HUES48 (cell line): ENCODE results near the gene TGFBR1.

Experiments used
- H3K27ac ChIP-seq: one replicate; pipeline ENCODE4 v1.7.0; 2013; ENCODE audit warnings: low read depth, low read length, inconsistent platforms
- H3K27me3 ChIP-seq: 2 replicates; pipeline ENCODE4 v1.6.1; 2013; ENCODE audit warnings: mild to moderate bottlenecking, low read length; ENCODE audit not compliant: control insufficient read depth, insufficient read depth
- H3K36me3 ChIP-seq: 2 replicates; pipeline ENCODE4 v1.6.1; 2013; ENCODE audit warnings: low read length; ENCODE audit not compliant: control insufficient read depth, insufficient read depth
- H3K4me1 ChIP-seq: 2 replicates; pipeline ENCODE4 v1.6.1; 2013; ENCODE audit warnings: mild to moderate bottlenecking, low read length; ENCODE audit not compliant: control insufficient read depth, insufficient read depth
- H3K4me3 ChIP-seq: 2 replicates; pipeline ENCODE4 v1.5.1; 2013; ENCODE audit warnings: mild to moderate bottlenecking, low read depth, low read length
- H3K9ac ChIP-seq: 2 replicates; pipeline ENCODE4 v1.6.1; 2013; ENCODE audit warnings: mild to moderate bottlenecking, low read depth, low read length, moderate library complexity
- H3K9me3 ChIP-seq: 2 replicates; pipeline ENCODE4 v1.6.1; 2013; ENCODE audit warnings: low read length; ENCODE audit not compliant: control insufficient read depth, insufficient read depth

The TGFBR1 gene

DNA sequence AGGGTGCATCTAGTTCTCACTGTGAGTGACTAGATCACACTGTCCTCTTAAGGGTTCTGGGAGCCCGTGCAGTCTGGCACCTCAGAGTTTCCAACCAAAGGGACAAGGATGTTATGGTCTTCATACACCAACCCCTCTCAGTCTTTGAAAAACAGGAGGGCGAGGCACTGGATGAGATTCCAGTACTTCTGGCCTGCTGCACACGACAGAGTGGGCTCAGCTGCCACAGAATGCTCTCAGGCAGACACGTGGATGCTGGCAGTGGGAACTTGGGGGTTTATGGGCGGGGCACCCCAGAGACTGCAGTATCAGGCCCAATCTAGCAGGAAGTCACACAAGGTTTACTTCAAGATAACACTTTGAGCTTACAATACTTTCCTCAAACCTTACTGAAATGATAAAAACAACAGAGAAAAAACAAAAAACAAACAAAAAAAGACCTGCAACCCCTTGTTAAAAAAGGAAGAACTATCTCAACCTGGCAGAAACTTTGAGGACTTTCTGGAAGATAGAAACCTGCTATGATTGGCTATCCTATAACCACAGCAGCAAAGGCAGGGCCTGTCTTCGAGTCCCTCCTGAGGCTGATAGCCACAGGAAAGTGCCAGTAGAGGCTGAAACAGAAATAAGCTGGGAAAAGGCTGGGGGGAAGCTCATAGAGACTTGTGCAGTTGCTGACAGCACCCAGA lies 28.3 kb upstream of the TGFBR1 start:
- H3K36me3 ChIP-seq = no peaks in the 10 kb centered on the region
- no peak overlapping the region for H3K4me3 ChIP-seq
- no peak overlapping the region for H3K9ac ChIP-seq
- H3K9me3 ChIP-seq = no peaks in the 10 kb centered on the region
- no peaks in the 10 kb centered on the region for H3K4me1 ChIP-seq
- H3K27me3 ChIP-seq = no peaks in the 10 kb centered on the region
- no peak overlapping the region for H3K27ac ChIP-seq

- Histone ChIP-seq H3K9me3 (no peaks in the 10 kb centered on the region), H3K27me3 (no peaks in the 10 kb centered on the region), H3K27ac (no peak overlapping the region), H3K4me3 (no peak overlapping the region), H3K4me1 (no peaks in the 10 kb centered on the region), H3K9ac (no peak overlapping the region), H3K36me3 (no peaks in the 10 kb centered on the region)
Measured at GRCh38 chr9:99078717-99079116, 26.2 kb upstream of the TGFBR1 start.

DNA sequence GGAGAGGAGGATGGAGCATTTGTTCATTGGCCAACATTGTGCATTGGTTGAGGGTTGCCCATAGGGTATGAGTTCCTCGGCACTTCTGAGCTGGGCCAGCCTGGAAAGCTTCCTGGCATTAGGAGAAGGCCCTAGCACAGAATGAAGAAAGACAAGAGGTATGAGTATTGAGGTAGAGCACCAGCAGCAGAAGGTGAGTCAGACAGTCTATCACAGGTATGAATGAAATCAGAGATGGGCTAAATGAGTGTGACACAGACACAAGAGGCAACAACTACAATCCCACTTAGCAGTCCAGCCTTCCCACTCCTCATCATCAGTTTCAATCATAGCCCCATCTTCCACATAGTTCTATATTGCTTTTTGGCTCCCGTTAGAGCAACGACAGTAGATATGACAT lies 25.4 kb upstream of the TGFBR1 start:
- H3K9me3 ChIP-seq = no peaks in the 10 kb centered on the region
- H3K27me3 ChIP-seq = no peaks in the 10 kb centered on the region
- no peak overlapping the region for H3K9ac ChIP-seq
- no peak overlapping the region for H3K4me3 ChIP-seq
- no peaks in the 10 kb centered on the region for H3K36me3 ChIP-seq
- H3K27ac ChIP-seq = no peak overlapping the region
- H3K4me1 ChIP-seq = no peaks in the 10 kb centered on the region

GRCh38 chr9:99083051-99083450 lies 21.9 kb upstream of the TGFBR1 start:
- Histone ChIP-seq H3K27ac (no peak overlapping the region), H3K9ac (no peak overlapping the region)

GRCh38 chr9:99085949-99086948 lies 18.7 kb upstream of the TGFBR1 start:
- H3K27ac ChIP-seq = no peak overlapping the region
- no peak overlapping the region for H3K9ac ChIP-seq
- peaks cover 8% of the 10 kb centered on the region; the same call in 1 of the 2 replicates for H3K9me3 ChIP-seq

More at GRCh38 chr9:99083051-99083450, 21.9 kb upstream of the TGFBR1 start:
- Histone ChIP-seq H3K9me3 (no peaks in the 10 kb centered on the region), H3K4me1 (no peaks in the 10 kb centered on the region), H3K27me3 (no peaks in the 10 kb centered on the region), H3K36me3 (no peaks in the 10 kb centered on the region), H3K4me3 (no peak overlapping the region)

GRCh38 chr9:99087462-99087861 lies 17.5 kb upstream of the TGFBR1 start:
- H3K9me3 ChIP-seq = peaks cover 8% of the 10 kb centered on the region; the same call in 1 of the 2 replicates
- no peaks in the 10 kb centered on the region for H3K4me1 ChIP-seq
- no peaks in the 10 kb centered on the region for H3K27me3 ChIP-seq
- no peaks in the 10 kb centered on the region for H3K36me3 ChIP-seq
- H3K9ac ChIP-seq = no peak overlapping the region
- no peak overlapping the region for H3K4me3 ChIP-seq
- no peak overlapping the region for H3K27ac ChIP-seq

More at GRCh38 chr9:99085949-99086948, 18.7 kb upstream of the TGFBR1 start:
- Histone ChIP-seq H3K27me3 (no peaks in the 10 kb centered on the region), H3K4me3 (no peak overlapping the region), H3K4me1 (no peaks in the 10 kb centered on the region), H3K36me3 (no peaks in the 10 kb centered on the region)

GRCh38 chr9:99090336-99091130 lies 14.4 kb upstream of the TGFBR1 start:
- H3K36me3 ChIP-seq = no peaks in the 10 kb centered on the region
- H3K27me3 ChIP-seq = no peaks in the 10 kb centered on the region
- H3K27ac ChIP-seq = no peak overlapping the region
- peaks cover 8% of the 10 kb centered on the region; the same call in 1 of the 2 replicates for H3K9me3 ChIP-seq
- no peak overlapping the region for H3K4me3 ChIP-seq
- H3K9ac ChIP-seq = no peak overlapping the region
- no peaks in the 10 kb centered on the region for H3K4me1 ChIP-seq

DNA sequence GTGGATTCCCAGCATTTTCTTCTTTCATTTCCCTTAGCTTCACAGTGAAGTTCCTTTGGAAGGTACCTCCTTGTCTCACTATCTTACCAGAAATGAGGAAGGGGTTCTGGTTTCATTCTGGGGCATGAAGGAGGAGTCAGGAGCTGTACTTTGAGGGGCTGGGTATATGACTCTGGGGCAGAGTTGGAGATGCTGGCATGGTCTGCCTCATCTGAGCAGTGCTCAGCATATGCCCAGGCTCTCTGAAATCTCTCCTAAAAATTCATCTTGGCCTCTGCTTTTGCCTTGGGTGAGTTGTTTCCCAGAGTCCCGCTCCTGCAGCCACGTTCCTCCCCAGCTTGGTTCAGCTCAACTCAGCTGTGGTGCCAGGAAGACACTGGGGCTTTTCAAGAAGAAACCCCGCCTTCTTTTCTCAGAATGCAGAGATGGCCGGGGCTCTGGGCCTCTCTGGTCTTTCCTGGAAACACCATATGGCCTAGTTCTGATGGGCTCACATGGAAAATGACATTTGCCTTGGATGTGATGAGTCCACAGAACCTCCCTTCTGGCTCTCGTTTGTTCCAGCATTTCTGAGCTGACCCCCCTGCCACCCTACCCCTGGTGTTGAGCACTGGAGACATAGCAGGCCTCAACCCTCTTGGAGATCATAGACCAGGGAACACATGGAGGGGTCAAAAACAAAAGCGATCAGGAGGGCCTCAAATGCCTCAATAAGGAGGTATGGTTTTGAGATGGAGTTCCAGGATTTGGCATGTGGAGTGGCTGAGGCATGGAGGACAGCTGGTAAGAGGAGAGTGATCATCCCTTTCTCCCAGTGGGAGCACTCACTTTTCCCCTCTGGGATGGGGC lies 12.0 kb upstream of the TGFBR1 start:
- no peaks in the 10 kb centered on the region; the same call in 1 of the 2 replicates for H3K27me3 ChIP-seq
- H3K27ac ChIP-seq = no peak overlapping the region
- no peak overlapping the region for H3K9ac ChIP-seq
- H3K4me3 ChIP-seq = no peak overlapping the region
- peaks cover 8% of the 10 kb centered on the region; the same call in 1 of the 2 replicates for H3K4me1 ChIP-seq
- no peaks in the 10 kb centered on the region for H3K36me3 ChIP-seq
- peaks cover 8% of the 10 kb centered on the region; the same call in 1 of the 2 replicates for H3K9me3 ChIP-seq

DNA sequence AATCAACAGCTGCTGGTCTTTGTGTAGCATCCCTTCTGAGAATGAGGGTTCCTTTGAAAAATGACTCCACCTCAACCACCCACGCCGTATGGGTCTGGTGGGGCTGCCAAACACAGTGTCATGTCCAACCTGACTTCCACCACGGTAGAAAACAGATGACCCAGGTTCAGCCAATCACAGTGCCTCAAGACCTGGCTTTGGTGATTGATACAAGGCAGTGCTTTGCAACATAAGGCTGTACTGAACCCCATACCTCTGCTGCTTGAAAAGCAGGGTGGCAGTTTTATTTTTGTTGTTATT lies 11.5 kb upstream of the TGFBR1 start:
- Histone ChIP-seq H3K9ac (no peak overlapping the region), H3K27ac (no peak overlapping the region), H3K4me3 (no peak overlapping the region), H3K27me3 (no peaks in the 10 kb centered on the region; the same call in 1 of the 2 replicates), H3K4me1 (peaks cover 8% of the 10 kb centered on the region; the same call in 1 of the 2 replicates), H3K36me3 (no peaks in the 10 kb centered on the region), H3K9me3 (peaks cover 8% of the 10 kb centered on the region; the same call in 1 of the 2 replicates)

GRCh38 chr9:99095565-99095964 lies 9.3 kb upstream of the TGFBR1 start:
- Histone ChIP-seq H3K36me3 (no peaks in the 10 kb centered on the region), H3K4me3 (no peak overlapping the region), H3K27me3 (no peaks in the 10 kb centered on the region; the same call in 1 of the 2 replicates), H3K4me1 (peaks cover 8% of the 10 kb centered on the region; the same call in 1 of the 2 replicates), H3K27ac (no peak overlapping the region), H3K9ac (no peak overlapping the region), H3K9me3 (no peaks in the 10 kb centered on the region)
